GM12878 (cell line): ENCODE measurements around the gene KIFC1. TPM values are rescaled to one million over a fixed set of nuclear protein-coding genes. Genes with fewer than 3 reads are reported as not detected.
A peak's percentile ranks its signal among the peaks of the same experiment; 100 is the strongest.

Source experiments
- ATF3 ChIP-seq: IDR thresholded peaks from 2 replicates; pipeline ENCODE4 v1.6.1; 2011; ENCODE audit warnings: low read depth, mild to moderate bottlenecking, low read length, moderate library complexity, borderline replicate concordance; ENCODE audit errors: extremely low read depth
- BHLHE40 ChIP-seq, 2 experiments: fragments of 450-650 bp in 1 of 2; IDR thresholded peaks; 2 replicates each; pipeline ENCODE4 v1.6.1; 2011 to 2017; ENCODE audit warnings: low read depth in 2 of 2, borderline replicate concordance in 1 of 2, improper control_type of control experiment in 1 of 2, low read length in 1 of 2, mild to moderate bottlenecking in 1 of 2
- CBX5 ChIP-seq: sonication (generic); IDR thresholded peaks from 2 replicates; pipeline ENCODE4 v1.6.1; 2016; ENCODE audit warnings: low read depth, moderate library complexity, mild to moderate bottlenecking, inconsistent platforms
- CTCF ChIP-seq, 3 experiments: IDR thresholded peaks in 2 of 3; conservative IDR thresholded peaks in 1 of 3; 2 replicates each; pipeline ENCODE4 v1.5.1; 2011; ENCODE audit warnings: low read depth in 3 of 3, low read length in 3 of 3, mild to moderate bottlenecking in 3 of 3, control low read depth in 2 of 3, moderate library complexity in 2 of 3, inconsistent platforms in 1 of 3, mixed read lengths in 1 of 3; ENCODE audit not compliant: control insufficient read depth in 2 of 3, insufficient read depth in 1 of 3; ENCODE audit errors: extremely low read depth in 1 of 3
- GABPA ChIP-seq: IDR thresholded peaks from 2 replicates; pipeline ENCODE4 v1.6.1; 2014; ENCODE audit warnings: antibody characterized with exemption, low read depth, mild to moderate bottlenecking, inconsistent platforms
- GATAD2B ChIP-seq: fragments of 450-650 bp; conservative IDR thresholded peaks from 2 replicates; pipeline ENCODE4 v1.6.1; 2017; ENCODE audit warnings: low read depth, mild to moderate bottlenecking, moderate library complexity
- MAX ChIP-seq: IDR thresholded peaks from 2 replicates; pipeline ENCODE4 v1.6.1; 2012; ENCODE audit warnings: low read depth, low read length, improper control_type of control experiment
- MLLT1 ChIP-seq: fragments of 450-650 bp; IDR thresholded peaks from 2 replicates; pipeline ENCODE4 v1.6.1; 2016; ENCODE audit warnings: mild to moderate bottlenecking
- NFYB ChIP-seq: IDR thresholded peaks from 2 replicates; pipeline ENCODE4 v1.6.1; 2011; ENCODE audit warnings: low read depth, mild to moderate bottlenecking, low read length, improper control_type of control experiment, moderate library complexity; ENCODE audit not compliant: insufficient read depth
- POLR2AphosphoS5 ChIP-seq: IDR thresholded peaks from 2 replicates; pipeline ENCODE4 v1.6.1; 2011; ENCODE audit warnings: mild to moderate bottlenecking, low read length, inconsistent platforms
- SIX5 ChIP-seq: IDR thresholded peaks from 2 replicates; pipeline ENCODE4 v1.6.1; 2011; ENCODE audit warnings: mild to moderate bottlenecking, low read depth, low read length, moderate library complexity; ENCODE audit not compliant: severe bottlenecking
- TBL1XR1 ChIP-seq: IDR thresholded peaks from 2 replicates; pipeline ENCODE4 v1.6.1; 2012; ENCODE audit warnings: low read depth, low read length, improper control_type of control experiment
- TCF3 ChIP-seq: IDR thresholded peaks from 2 replicates; pipeline ENCODE4 v1.6.1; 2012; ENCODE audit warnings: low read depth, mild to moderate bottlenecking, low read length, borderline replicate concordance; ENCODE audit not compliant: insufficient read depth
- polyA plus RNA-seq, 11 experiments: library from polyadenylated mRNA; depleted of rRNA in 4 of 11; unstranded in 6 of 11; stranded (reverse) in 5 of 11; fragments of >200 nt; fragmentation: Nextera tagmentation in 4 of 11; fragmentation: Illumina TruSeq in 1 of 11; extraction: Ambion mirVana in 4 of 11; extraction: Trizol in 1 of 11; gene quantifications; 1 replicate in 1 of 11; 2 replicates in 10 of 11; pipeline versions ENCODE4 v1.2.1 to v1.2.3, GENCODE V29; 2011 to 2016; ENCODE audit warnings: inconsistent platforms in 2 of 11, missing spikeins in 2 of 11, low read depth in 1 of 11
- total RNA-seq, 4 experiments: library from RNA; depleted of rRNA in 3 of 4; stranded (reverse); fragments of >200 nt in 3 of 4; fragmentation: Illumina TruSeq in 1 of 4; extraction: Trizol in 1 of 4; gene quantifications; 2 replicates each; pipeline versions ENCODE4 v1.2.1 to v1.2.3, GENCODE V29; 2013 to 2021
- TF ChIP-seq, protein P1 (sequence below): fragments of 450-650 bp; IDR thresholded peaks from 2 replicates; pipeline ENCODE4 v1.6.1; 2018; ENCODE audit warnings: mild to moderate bottlenecking, low read depth, moderate library complexity; ENCODE audit not compliant: partially characterized antibody
- TF ChIP-seq, protein P2 (sequence below): fragments of 450-650 bp; IDR thresholded peaks from 2 replicates; pipeline ENCODE4 v1.6.1; 2014; ENCODE audit warnings: mild to moderate bottlenecking

The KIFC1 gene
- total and polyA plus RNA-seq, 10 of the 15 experiments (the other 5 are each of a cell fraction or from before 2014, with no cell fraction given): 1.8 to 87.4 (median 54.4) TPM

GRCh38 chr6:33417903-33418689, 26.5 kb downstream of the KIFC1 start, which contains the start of gene CUTA (continued):
- no peak for TF ChIP-seq TCF3
- TF ChIP-seq SIX5: peak; percentile 56
- TF ChIP-seq MAX: peak; percentile 97
- TF ChIP-seq NFYB: peak; percentile 80
- TF ChIP-seq, protein P1, sequence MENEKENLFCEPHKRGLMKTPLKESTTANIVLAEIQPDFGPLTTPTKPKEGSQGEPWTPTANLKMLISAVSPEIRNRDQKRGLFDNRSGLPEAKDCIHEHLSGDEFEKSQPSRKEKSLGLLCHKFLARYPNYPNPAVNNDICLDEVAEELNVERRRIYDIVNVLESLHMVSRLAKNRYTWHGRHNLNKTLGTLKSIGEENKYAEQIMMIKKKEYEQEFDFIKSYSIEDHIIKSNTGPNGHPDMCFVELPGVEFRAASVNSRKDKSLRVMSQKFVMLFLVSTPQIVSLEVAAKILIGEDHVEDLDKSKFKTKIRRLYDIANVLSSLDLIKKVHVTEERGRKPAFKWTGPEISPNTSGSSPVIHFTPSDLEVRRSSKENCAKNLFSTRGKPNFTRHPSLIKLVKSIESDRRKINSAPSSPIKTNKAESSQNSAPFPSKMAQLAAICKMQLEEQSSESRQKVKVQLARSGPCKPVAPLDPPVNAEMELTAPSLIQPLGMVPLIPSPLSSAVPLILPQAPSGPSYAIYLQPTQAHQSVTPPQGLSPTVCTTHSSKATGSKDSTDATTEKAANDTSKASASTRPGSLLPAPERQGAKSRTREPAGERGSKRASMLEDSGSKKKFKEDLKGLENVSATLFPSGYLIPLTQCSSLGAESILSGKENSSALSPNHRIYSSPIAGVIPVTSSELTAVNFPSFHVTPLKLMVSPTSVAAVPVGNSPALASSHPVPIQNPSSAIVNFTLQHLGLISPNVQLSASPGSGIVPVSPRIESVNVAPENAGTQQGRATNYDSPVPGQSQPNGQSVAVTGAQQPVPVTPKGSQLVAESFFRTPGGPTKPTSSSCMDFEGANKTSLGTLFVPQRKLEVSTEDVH: peak; percentile 23
- peak; percentile 100 for TF ChIP-seq MLLT1
- peak; percentile 98 for TF ChIP-seq ATF3
- TF ChIP-seq GABPA: no peak
- TF ChIP-seq, protein P2, sequence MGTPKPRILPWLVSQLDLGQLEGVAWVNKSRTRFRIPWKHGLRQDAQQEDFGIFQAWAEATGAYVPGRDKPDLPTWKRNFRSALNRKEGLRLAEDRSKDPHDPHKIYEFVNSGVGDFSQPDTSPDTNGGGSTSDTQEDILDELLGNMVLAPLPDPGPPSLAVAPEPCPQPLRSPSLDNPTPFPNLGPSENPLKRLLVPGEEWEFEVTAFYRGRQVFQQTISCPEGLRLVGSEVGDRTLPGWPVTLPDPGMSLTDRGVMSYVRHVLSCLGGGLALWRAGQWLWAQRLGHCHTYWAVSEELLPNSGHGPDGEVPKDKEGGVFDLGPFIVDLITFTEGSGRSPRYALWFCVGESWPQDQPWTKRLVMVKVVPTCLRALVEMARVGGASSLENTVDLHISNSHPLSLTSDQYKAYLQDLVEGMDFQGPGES: peak; percentile 59
- 0 out of 2 replicates have a peak, but pooled peaks have one; percentile 25 for TF ChIP-seq GATAD2B
- peak; percentile 41 to 48 (median 43); a peak in 4 of 6 replicates for TF ChIP-seq CTCF (IDR thresholded peaks at IDR 0.05 in 2 of 3, conservative IDR thresholded peaks at IDR 0.05 in 1 of 3; ENCODE audit: control insufficient read depth in 2 of 3, extremely low read depth in 1 of 3, insufficient read depth in 1 of 3, low read depth in 3 of 3, low read length in 3 of 3)
- no peak for TF ChIP-seq CBX5
- TF ChIP-seq TBL1XR1: 0 out of 2 replicates have a peak, but pooled peaks have one; percentile 6
- peak; percentile 99 to 100 for TF ChIP-seq BHLHE40 (IDR thresholded peaks at IDR 0.05; ENCODE audit: borderline replicate concordance in 1 of 2, low read depth in 2 of 2, low read length in 1 of 2)
- peak; percentile 82 for TF ChIP-seq POLR2AphosphoS5
